Measurements from ENCODE around the gene KCNIP2.

DNA sequence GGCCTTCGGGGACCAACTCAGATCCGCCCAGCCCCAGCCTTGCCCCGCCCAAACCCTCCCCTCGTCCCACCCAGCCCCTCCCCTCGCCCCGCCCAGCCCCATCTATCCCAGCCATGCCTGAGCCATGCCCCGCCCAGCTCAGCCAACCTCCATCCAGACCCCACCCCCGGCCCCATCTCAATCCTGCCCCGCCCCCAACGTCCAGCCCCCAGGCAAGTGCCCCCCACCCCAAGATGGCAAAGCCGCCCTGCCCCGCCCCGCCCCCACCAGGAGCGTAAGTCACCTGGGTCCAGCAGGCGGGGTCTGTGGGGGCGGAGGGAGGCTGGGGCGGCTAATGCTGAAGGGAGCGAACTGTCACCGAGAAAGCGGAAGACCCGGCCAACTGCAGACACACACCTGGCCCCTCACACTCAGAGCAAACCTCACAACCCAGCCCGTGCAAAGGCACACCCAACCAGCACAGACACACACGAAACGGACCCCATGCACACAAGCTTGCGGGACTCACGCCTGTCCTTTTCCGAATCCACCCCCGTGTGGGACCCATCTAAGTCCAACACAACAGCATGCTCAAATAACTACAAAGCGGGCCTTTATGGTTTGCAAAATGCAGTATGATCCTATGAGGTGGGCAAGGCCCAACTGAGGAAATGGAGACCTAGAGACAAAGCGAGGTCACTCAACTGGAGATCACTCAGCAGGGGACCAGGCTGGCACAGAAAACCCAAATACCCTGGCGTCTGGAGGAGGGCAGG lies 13.9 kb downstream of the KCNIP2 start:
- TF ChIP-seq POLR2A (IDR thresholded peaks at IDR 0.05; ENCODE audit: low read depth, low read length) = no peak
- no peak for TF ChIP-seq CTCF (IDR thresholded peaks at IDR 0.05; ENCODE audit: extremely low read depth in 1 of 2, insufficient read depth in 1 of 2, low read depth in 1 of 2, low read length in 2 of 2)
- no peak for TF ChIP-seq GATA2 (IDR thresholded peaks at IDR 0.05; ENCODE audit: insufficient read depth, insufficient read length, low read depth, low read length)
- TF ChIP-seq EZH2 (IDR thresholded peaks at IDR 0.05; ENCODE audit: borderline replicate concordance, low read depth, low read length, severe bottlenecking) = no peak
- TF ChIP-seq POLR2AphosphoS5 (IDR thresholded peaks at IDR 0.05; ENCODE audit: insufficient read depth, low read depth, low read length) = no peak
- no peak for TF ChIP-seq MYC (IDR thresholded peaks at IDR 0.05; ENCODE audit: low read depth, low read length)
- TF ChIP-seq, protein P1, sequence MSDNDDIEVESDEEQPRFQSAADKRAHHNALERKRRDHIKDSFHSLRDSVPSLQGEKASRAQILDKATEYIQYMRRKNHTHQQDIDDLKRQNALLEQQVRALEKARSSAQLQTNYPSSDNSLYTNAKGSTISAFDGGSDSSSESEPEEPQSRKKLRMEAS (IDR thresholded peaks at IDR 0.05; ENCODE audit: insufficient read depth, insufficient read length) = no peak

Data from endothelial cell of umbilical vein (primary cell).